ENCODE measurements around the gene KLHL3.

The KLHL3 gene

DNA sequence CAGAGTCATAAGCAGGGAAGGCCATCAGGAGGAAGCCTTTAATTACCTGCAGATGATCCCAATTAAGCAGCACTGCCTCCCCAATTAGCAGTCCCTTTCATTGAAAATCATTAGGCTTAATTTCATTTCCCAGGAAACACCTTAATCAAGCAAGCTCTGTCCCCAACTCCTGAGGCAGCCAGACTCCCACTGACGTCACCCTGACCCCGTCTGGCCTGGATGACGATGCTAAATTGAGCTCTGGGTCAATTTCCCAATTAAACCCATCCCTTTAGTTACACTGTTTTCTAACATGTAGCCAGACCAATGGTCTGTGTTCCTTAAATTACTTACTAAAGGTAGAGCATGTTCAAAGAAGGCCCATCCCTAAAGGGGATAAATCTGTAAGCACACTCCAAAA is 152.8 kb downstream of the KLHL3 start:
- no peak for TF ChIP-seq POLR2A (IDR thresholded peaks at IDR 0.05; ENCODE audit: low read depth, low read length)
- DNase-seq (ENCODE audit: insufficient read length, low spot score) (no peak), FAIRE-seq (no peak)

DNA sequence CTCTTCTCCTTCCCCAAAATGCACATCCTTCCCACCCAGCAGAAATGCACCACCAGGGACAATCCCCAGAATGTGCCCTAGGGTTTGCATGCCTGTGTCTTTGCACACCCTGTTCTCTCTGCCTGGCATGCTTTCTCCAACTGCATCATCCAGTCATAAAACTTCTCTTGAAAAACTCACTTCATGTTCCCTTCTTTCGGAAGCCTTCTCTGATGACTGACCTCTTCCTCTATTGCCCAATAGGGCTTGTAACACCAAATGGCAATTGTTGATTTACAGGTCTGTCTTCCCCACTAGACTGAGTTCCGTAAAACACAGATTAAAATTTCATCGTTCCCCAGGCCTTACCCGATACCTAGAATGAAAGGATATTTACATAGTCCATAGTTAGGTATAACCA is 153.7 kb downstream of the KLHL3 start:
- TF ChIP-seq POLR2A (IDR thresholded peaks at IDR 0.05; ENCODE audit: low read depth, low read length) = no peak
- no peak for DNase-seq (ENCODE audit: insufficient read length, low spot score)
- no peak for FAIRE-seq

DNA sequence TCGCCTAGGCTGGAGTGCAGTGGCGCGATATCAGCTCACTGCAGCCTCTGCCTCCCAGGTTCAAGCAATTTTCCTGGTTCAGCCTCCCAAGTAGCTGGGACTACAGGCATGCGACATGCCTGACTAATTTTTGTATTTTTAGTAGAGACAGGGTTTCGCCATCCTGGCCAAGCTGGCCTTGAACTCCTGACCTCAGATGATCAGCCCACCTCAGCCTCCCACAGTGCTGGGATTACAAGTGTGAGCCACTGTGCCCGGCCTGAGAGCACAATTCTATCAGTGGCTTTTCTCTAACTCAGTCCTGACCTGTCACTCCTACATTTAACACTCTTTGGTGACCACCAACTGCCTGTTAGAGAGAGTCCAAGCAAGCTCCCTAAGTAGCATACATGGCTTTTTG is 154.1 kb downstream of the KLHL3 start:
- no peak for DNase-seq (ENCODE audit: insufficient read length, low spot score)

GRCh38 chr5:137580030-137580429 is 155.9 kb downstream of the KLHL3 start:
- DNase-seq (ENCODE audit: insufficient read length, low spot score) (no peak), FAIRE-seq (no peak)
- no peak for TF ChIP-seq POLR2A (IDR thresholded peaks at IDR 0.05; ENCODE audit: low read depth, low read length)

More for the DNA sequence above, 154.1 kb downstream of the KLHL3 start:
- no peak for TF ChIP-seq POLR2A (IDR thresholded peaks at IDR 0.05; ENCODE audit: low read depth, low read length)
- FAIRE-seq = no peak

DNA sequence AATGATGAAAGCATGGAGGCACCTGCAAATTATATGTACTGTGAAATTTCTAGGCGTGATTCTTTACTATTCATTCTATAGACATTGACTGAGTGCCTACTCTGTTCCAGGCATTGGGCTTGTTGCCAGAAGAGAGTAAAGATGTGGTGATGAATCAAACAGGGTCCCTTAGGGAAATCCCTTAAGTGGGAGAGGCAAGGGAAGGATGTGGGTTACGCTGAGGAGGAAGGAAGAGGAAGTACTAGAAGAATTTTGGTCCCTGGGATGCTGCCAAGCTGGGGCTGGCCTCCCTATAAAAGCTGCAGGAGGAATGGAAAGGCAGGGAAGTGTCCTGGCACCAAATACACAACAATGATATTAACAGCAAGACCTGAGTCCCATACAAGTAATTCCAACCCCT is 160.0 kb downstream of the KLHL3 start:
- DNase-seq (ENCODE audit: insufficient read length, low spot score) (no peak), FAIRE-seq (no peak)
- TF ChIP-seq POLR2A (IDR thresholded peaks at IDR 0.05; ENCODE audit: low read depth, low read length) = no peak

DNA sequence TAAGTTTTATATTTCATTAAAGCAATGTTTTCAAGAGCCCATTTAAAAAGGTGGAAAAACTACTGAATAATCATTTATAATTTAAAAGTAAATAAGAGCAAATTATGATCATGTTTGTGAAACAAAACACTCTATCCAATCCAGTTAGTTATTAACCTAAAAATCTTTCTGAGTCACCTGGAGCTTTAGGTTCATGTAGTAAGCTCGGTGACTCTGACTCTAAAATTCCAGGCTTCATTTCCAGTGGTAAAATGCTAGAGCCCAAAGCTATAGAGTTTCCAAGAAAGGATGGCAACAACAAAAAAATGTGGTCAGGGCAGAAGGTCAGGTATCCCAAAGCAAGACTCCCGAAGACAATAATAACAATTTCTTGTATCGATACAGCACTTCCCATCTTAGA is 160.7 kb downstream of the KLHL3 start:
- FAIRE-seq = no peak
- no peak for TF ChIP-seq POLR2A (IDR thresholded peaks at IDR 0.05; ENCODE audit: low read depth, low read length)
- no peak for DNase-seq (ENCODE audit: insufficient read length, low spot score)

DNA sequence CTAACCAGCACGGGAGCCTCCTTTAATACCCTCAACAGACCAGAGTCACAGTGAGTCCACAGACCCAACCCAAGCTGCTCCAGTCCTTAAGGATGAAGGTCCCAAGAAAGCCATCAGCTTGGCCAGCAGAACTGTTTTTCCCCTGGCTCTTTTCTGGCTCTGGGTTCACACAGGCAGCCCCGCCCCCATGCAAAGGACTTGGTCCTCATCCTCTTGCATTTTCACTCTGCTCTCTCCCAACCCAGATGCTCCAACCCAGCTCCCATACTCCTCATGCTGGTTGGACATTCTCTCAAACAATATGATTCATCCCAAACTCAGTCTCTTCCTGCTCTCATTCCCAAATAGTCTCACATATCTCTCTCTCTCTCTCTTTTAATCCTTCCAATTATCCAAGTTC is 162.5 kb downstream of the KLHL3 start:
- DNase-seq (ENCODE audit: insufficient read length, low spot score) (no peak), FAIRE-seq (no peak)
- no peak for TF ChIP-seq POLR2A (IDR thresholded peaks at IDR 0.05; ENCODE audit: low read depth, low read length)

- DNase-seq (ENCODE audit: insufficient read length, low spot score) (no peak), FAIRE-seq (no peak)
Measured at GRCh38 chr5:137572042-137572695, 163.7 kb downstream of the KLHL3 start.

GRCh38 chr5:137570070-137570469 is 165.8 kb downstream of the KLHL3 start:
- TF ChIP-seq POLR2A (IDR thresholded peaks at IDR 0.05; ENCODE audit: low read depth, low read length) = no peak
- DNase-seq (ENCODE audit: insufficient read length, low spot score) (no peak), FAIRE-seq (no peak)

More at GRCh38 chr5:137572042-137572695, 163.7 kb downstream of the KLHL3 start:
- no peak for TF ChIP-seq POLR2A (IDR thresholded peaks at IDR 0.05; ENCODE audit: low read depth, low read length)
